C4-2B (cell line): ENCODE data around the gene RBM39.

ENCODE experiments used
- H3K27ac ChIP-seq: fragments of 450-650 bp; 2 replicates; pipeline ENCODE4 v1.5.1; 2017
- ZFX ChIP-seq: fragments of 450-650 bp; IDR thresholded peaks from 2 replicates; pipeline ENCODE4 v1.6.1; 2017
- TF ChIP-seq, protein P1 (sequence below): fragments of 450-650 bp; conservative IDR thresholded peaks from 2 replicates; pipeline ENCODE4 v1.5.1; 2017; ENCODE audit warnings: mild to moderate bottlenecking

RBM39 gene

DNA sequence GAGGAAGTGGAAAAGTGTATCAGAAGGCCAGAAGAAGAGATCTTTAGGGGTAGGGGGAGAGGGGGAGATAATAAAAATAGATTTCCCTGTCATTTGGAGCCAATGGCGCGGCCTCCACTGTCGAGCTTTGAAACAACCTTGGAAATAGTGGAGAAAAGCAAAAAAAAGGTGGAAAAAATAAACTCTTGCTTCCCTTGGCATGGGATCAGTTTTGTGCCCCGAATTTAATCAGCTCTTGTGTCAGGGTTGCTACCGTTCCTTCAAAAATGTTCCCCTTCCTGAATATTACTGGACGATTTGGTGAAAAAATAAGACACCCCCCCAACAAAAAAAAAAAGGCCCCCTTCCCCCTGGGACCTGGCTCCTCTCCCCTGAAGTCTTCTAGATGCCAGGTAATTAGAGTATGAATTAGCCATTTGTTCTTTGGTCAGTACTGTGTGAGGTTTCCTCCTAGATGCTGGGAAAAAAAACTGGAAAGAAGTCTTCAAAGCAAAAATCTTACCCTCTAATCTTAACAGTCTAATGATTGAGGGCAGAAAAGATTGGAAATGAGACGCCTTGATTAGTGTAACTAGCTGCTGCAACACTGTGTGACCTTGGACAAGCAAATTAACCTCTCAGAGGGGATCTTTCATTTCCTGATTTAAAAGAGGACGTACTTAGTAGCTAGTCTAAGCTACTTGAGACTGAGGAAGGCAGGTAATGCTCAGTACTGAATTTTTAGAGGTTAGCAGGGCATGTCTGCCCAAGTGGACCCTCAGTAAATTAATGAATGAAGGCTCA is 872 bp upstream of the RBM39 start:
- TF ChIP-seq ZFX, result no peak
- TF ChIP-seq, protein P1, sequence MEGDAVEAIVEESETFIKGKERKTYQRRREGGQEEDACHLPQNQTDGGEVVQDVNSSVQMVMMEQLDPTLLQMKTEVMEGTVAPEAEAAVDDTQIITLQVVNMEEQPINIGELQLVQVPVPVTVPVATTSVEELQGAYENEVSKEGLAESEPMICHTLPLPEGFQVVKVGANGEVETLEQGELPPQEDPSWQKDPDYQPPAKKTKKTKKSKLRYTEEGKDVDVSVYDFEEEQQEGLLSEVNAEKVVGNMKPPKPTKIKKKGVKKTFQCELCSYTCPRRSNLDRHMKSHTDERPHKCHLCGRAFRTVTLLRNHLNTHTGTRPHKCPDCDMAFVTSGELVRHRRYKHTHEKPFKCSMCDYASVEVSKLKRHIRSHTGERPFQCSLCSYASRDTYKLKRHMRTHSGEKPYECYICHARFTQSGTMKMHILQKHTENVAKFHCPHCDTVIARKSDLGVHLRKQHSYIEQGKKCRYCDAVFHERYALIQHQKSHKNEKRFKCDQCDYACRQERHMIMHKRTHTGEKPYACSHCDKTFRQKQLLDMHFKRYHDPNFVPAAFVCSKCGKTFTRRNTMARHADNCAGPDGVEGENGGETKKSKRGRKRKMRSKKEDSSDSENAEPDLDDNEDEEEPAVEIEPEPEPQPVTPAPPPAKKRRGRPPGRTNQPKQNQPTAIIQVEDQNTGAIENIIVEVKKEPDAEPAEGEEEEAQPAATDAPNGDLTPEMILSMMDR, result no peak

DNA sequence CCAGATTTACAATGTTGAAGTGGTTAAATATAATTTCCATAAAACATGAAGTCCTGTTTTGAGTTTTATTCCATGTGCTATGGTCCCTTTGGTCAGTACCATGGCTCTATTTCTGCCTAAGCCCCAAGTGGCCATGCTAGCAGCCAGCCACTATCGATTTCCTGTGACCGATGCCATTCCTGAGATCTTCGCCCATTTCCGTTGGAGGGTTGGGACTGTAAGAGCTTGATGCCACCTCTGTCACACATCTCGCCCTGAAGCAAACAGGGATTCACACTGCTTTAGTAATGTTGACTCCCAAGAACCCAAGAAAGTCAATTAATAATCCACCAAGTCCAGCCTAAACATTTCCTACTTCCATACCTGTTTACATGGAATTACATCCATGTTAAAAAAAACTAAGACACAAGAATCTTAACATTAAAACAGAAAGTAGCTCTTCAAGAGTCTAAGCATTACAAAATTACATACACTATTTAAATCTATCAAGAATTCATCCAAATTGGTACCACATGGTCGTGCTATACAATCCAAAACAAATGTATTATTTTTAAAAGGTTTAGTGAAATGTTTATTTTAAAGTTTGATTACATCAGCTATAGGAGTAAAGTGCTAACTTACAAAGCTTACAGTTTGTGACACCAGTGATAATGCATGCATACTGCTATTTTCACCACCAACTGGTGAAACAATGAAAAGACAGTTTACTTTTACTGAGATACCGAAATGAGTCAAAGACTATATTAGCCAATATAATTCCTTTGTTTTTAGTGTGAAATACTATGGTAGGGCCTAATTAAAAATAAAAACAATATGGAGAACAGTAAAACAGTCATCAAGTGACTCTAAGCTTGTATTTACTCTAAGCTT is 2.5 kb downstream of the RBM39 start:
- no peak for TF ChIP-seq ZFX
- TF ChIP-seq, protein P1, result peak; percentile 42
- no peak overlapping the region for H3K27ac ChIP-seq

More for the DNA sequence above, 872 bp upstream of the RBM39 start:
- H3K27ac ChIP-seq, result peak overlapping the region; percentile 99

DNA sequence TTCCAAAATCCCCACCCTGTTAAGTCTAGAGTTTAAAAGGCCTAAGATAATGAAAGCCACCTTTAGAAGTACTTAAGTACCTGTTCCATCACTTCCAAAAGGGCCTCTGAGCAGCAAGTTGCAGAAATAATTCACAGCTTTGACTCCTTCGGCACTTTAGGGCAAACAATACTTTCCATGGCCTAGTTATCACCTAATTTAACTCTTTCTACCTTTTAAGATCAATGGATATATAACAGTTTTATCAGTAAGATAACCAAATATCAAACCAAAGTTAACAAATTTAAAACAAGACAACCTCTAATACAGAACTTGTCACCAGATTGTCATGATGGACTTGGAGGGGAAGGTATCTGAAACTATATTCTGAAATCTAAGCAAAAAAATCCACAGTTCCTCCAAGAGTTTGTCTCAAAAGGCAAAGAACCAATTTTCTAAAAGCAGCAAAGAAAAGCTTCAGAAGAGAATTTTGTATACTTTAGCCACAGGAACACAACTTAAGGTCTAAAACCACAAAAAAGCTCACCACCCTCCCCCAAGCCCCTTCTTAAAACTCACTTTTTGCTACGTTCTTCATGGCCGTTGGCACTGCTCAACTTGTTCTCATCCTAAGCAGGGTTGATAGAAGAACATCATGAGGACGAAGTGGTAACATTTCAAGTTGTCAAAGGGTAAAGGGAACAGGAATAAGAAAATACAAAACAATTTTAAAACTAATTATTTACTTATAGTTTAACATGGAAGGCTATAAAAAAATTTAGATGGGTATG is 3.5 kb downstream of the RBM39 start:
- H3K27ac ChIP-seq, result no peak overlapping the region
- TF ChIP-seq, protein P1, result no peak
- no peak for TF ChIP-seq ZFX

DNA sequence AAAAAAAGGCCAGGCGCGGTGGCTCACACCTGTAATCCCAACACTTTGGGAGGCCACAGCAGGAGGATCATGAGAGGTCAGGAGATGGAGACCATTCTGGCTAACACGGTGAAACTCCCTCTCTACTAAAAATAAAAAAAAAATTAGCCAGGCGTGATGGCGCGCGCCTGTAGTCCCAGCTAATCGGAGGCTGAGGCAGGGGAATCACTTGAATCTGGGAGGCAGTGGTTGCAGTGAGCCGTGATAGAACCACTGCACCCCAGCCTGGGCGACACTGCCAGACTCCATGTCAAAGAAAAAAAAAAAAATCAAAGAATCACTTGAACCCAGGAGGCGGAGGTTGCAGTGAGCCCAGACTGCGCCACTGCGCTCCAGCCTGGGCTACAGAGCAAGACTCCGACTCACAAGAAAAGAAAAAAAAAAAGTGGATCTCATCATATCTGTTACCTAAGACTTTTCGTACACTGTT is 4.2 kb downstream of the RBM39 start:
- H3K27ac ChIP-seq, result no peak overlapping the region
- TF ChIP-seq, protein P1, result no peak
- no peak for TF ChIP-seq ZFX

DNA sequence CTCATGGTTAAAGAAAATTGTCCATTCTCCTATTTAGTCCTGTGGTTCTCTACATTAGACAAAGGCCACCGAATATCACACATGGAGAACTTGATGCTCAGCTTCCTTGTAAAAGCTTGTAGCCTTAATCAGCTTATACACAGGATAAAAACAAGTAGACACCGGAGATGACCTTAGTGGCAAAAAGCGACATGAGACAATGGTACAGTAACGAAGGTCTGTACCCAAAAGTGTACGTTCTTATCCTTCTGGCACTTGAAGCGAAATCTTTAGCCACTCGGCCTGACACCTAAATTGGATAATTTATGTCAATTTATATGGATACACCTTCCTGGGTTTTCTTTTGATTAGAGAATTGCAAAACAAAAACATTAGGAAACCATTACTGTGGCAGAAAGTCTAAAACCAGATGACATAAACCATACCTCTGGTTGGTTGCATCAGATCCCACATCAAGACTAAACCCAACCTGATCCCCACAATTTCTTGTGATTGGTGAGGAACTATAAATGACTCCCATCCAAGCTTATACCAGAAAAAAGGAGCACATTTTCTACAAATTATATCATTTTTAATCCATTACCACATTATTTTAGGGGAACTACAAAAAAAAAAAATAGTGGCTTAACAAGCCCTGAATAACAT is 6.1 kb downstream of the RBM39 start:
- no peak for TF ChIP-seq ZFX
- TF ChIP-seq, protein P1, result no peak
- no peak overlapping the region for H3K27ac ChIP-seq

DNA sequence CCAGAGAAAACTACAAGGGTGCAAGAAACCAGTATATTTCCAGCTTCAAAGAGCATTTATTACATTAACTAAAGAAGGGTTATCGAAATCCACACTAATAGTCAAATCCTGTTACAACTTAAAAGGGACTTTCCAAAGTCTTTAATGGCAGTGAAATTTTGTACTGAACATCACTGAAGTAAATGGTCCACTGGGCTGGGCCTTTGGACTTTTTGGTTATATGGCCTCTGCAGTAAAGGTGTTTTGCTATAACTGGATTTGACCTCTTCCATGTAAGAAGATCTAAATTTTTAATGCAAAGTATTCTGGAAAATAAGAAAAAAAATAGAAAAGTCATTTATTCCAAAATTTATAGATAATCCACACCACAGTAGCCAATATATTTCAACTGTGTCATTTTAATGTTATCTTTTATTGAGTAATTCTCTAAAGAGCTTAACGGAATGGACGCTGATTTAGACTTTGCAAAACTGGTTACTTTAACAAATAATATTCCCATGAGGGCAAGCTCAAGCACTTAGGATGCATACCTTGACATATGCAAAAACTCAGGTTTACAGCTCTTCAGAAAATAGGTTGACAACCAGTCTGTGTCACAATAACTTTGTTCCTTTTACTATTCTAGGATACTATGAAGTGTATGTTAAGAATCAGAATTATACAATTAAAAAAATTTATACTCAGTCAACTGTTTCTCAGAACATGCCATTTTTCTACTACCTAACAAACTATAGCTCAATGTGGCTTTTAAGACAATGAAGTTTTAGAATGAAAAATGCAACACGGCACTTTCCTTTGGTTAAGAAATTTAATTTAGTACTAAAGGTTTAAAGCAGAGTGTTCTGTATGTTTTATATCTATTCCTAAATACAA is 7.0 kb downstream of the RBM39 start:
- H3K27ac ChIP-seq, result no peak overlapping the region
- TF ChIP-seq, protein P1, result no peak
- no peak for TF ChIP-seq ZFX
